ENCODE results near the gene VEPH1.

DNA sequence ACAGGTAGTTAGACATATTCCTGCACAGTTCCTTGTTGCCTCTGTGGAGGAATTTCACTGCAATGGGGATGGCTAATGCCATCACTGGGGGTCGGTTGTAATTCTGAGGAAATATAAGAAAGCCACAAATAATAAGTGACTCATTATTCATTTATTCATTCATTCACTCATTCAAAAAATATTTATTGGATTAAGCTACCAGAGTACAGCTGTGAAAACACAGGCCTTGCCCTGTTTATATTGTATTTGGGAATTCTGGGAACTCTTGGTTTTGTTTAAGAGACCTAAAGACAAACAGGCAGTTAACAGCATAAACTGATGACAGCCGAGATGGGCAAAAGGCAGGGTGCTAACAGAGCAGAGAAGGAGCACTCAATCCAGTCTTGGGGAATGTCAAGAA lies 43.0 kb downstream of the VEPH1 start:
- TF ChIP-seq EZH2 (IDR thresholded peaks at IDR 0.05; ENCODE audit: borderline replicate concordance, insufficient read depth, low read depth, low read length, poor library complexity, severe bottlenecking): no peak
- TF ChIP-seq, protein P1, sequence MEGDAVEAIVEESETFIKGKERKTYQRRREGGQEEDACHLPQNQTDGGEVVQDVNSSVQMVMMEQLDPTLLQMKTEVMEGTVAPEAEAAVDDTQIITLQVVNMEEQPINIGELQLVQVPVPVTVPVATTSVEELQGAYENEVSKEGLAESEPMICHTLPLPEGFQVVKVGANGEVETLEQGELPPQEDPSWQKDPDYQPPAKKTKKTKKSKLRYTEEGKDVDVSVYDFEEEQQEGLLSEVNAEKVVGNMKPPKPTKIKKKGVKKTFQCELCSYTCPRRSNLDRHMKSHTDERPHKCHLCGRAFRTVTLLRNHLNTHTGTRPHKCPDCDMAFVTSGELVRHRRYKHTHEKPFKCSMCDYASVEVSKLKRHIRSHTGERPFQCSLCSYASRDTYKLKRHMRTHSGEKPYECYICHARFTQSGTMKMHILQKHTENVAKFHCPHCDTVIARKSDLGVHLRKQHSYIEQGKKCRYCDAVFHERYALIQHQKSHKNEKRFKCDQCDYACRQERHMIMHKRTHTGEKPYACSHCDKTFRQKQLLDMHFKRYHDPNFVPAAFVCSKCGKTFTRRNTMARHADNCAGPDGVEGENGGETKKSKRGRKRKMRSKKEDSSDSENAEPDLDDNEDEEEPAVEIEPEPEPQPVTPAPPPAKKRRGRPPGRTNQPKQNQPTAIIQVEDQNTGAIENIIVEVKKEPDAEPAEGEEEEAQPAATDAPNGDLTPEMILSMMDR (IDR thresholded peaks at IDR 0.05): no peak

Measured in B cell (primary cell).